GM12892 (cell line): ENCODE results near the gene MX2.

Source experiments
- POLR2A ChIP-seq: IDR thresholded peaks from 2 replicates; pipeline ENCODE4 v1.6.1; 2011; ENCODE audit warnings: low read depth, low read length, control low read depth
- POLR2AphosphoS5 ChIP-seq: IDR thresholded peaks from 2 replicates; pipeline ENCODE4 v1.6.1; 2011; ENCODE audit warnings: low read depth, low read length, control low read depth
- TAF1 ChIP-seq: IDR thresholded peaks from 2 replicates; pipeline ENCODE4 v1.6.1; 2011; ENCODE audit warnings: low read depth, mild to moderate bottlenecking, control low read depth, low read length, borderline replicate concordance

GRCh38 chr21:41365377-41366107 lies 3.7 kb downstream of the MX2 start:
- TF ChIP-seq POLR2A (no peak), TAF1 (no peak), POLR2AphosphoS5 (no peak)
